ENCODE measurements around the gene ASPG. TPM values are rescaled to one million over a fixed set of nuclear protein-coding genes. Genes with fewer than 3 reads are reported as not detected.

ASPG gene
- total RNA-seq, 1 donor, result 0.10 TPM

DNA sequence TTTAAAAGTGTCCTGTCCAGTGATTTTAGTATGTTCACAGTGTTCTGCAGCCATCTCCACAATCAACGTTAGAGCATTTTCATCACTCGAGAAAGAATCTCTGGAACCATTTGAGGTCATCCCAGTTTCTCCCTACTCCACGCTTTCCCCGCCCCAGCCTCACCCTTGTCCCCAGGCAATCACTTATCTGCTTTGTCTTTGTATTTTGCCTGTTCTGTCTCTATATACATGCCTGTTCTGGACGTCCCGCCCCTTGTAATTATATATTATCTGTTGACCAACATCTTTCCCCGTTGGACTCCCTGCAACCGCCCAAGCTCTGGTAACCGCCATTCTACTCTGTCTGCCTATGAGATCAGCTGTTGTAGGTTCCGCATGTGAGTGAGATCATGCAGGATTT lies 21.5 kb upstream of the ASPG start:
- Histone ChIP-seq H3K9me3 (ENCODE audit: low read depth, low read length) (no peaks in the 10 kb centered on the region), H3K4me3 (ENCODE audit: low read length) (no peak overlapping the region), H3K27me3 (ENCODE audit: insufficient read depth, low read length) (peaks cover 3% of the 10 kb centered on the region), H3K4me1 (ENCODE audit: insufficient read depth, low read length) (no peaks in the 10 kb centered on the region)

DNA sequence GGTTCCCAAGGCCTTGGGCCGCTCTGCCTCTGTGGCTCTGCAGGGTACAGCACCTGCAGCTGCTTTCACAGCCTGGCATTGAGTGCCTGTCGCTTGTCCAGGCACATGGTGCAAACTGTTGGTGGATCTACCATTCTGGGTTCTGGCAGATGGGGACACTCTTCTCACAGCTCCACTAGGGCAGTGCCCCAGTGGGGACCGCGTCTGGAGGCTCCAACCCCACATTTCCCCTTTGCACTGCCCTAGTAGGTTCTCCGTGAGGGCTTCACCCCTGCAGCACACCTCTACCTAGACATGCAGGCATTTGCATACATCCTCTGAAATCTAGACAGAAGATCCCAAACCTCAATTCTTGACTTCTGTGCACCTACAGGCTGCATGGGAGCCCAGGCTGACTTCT lies 19.2 kb upstream of the ASPG start:
- Histone ChIP-seq H3K4me1 (ENCODE audit: insufficient read depth, low read length) (no peaks in the 10 kb centered on the region), H3K4me3 (ENCODE audit: low read length) (no peak overlapping the region), H3K9me3 (ENCODE audit: low read depth, low read length) (no peaks in the 10 kb centered on the region), H3K27me3 (ENCODE audit: insufficient read depth, low read length) (no peaks in the 10 kb centered on the region)

DNA sequence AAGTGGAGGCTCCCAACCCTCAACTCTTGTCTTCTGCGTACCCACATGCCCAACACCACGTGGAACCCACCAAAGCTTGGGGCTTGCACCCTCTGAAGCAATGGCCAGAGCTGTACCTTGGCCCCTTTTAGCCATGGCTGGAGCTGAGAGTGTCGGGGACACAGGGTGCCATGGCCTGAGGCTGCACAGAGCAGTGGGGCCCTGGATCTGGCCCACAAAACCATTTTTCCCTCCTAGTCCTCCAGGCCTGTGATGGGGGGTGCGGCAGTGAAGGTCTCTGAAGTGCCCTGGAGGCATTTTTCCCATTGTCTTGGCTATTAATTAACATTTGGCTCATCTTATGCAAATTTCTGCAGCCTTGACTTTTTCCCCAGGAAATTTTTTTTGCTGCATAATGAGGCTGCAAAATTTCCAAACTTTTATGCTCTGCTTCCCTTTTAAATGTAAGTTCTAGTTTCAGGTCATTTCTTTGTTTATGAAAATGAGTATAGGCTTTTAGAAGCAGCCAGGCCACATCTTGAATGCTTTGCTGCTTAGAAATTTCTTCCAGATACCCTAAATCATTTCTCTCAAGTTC lies 18.7 kb upstream of the ASPG start:
- Histone ChIP-seq H3K4me3 (ENCODE audit: low read length) (no peak overlapping the region), H3K27me3 (ENCODE audit: insufficient read depth, low read length) (no peaks in the 10 kb centered on the region), H3K9me3 (ENCODE audit: low read depth, low read length) (no peaks in the 10 kb centered on the region), H3K4me1 (ENCODE audit: insufficient read depth, low read length) (no peaks in the 10 kb centered on the region)

DNA sequence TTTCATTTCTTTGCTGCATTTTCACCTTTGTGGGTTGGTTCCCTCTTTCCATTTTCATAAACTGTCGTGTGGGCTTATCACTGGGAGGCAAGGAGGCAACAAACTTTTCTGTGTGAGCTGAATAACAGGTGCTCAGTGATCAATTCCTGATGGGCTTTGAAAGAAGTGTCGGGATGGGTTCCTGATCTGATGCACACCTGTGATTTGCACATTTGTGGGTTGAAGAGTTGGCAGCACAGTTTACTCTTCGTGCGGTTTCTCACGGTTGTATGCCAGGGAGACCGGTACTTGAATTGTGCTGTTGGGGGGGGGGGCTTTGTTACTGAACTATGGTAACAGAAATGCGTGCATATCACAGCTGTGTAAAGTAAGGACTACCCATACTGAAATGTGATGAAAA lies 16.0 kb upstream of the ASPG start:
- no peaks in the 10 kb centered on the region for H3K27me3 ChIP-seq (ENCODE audit: insufficient read depth, low read length)
- no peaks in the 10 kb centered on the region for H3K4me1 ChIP-seq (ENCODE audit: insufficient read depth, low read length)

DNA sequence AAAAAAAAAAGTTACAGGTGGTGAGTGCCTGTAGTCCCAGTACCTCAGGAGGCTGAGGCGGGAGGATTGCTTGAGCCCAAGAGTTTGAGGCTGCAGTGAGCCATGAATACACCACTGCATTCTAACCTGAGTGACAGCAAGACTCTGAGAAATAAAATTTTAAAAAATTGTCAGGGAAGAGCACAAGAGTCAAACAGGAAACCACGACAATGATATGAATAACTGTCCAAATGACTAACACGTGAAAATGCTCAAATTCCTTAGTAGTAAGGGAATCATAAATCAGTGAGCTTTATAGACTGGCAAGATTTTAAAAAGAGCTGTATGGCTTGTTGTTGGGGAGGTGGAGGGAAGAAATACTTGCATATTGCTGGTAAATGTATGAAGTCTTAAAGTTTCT lies 12.9 kb upstream of the ASPG start:
- no peaks in the 10 kb centered on the region for H3K4me1 ChIP-seq (ENCODE audit: insufficient read depth, low read length)
- no peaks in the 10 kb centered on the region for H3K27me3 ChIP-seq (ENCODE audit: insufficient read depth, low read length)
- no peak overlapping the region for H3K4me3 ChIP-seq (ENCODE audit: low read length)
- no peaks in the 10 kb centered on the region for H3K9me3 ChIP-seq (ENCODE audit: low read depth, low read length)

More for the DNA sequence above, 16.0 kb upstream of the ASPG start:
- Histone ChIP-seq H3K4me3 (ENCODE audit: low read length) (no peak overlapping the region), H3K9me3 (ENCODE audit: low read depth, low read length) (no peaks in the 10 kb centered on the region)

DNA sequence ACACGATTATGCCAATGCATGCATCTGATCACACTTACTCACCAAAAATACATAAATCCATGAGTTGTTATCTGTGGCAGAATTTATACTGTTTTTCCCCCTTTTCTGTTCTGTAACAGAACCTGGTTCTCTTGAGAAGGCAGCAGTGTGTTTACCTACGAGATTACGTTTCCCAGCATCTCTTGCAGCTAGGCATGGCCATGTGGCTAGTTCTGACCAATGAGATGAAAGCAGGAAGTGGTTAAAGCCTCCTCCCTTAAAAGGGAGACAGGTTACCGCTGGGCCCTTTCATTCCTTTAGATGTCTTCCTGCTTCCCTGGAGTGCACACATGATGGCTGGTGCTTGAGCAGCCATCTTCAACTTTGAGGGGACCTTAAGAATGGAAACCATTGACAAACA lies 11.7 kb upstream of the ASPG start:
- H3K4me1 ChIP-seq (ENCODE audit: insufficient read depth, low read length), result peaks cover 6% of the 10 kb centered on the region
- H3K4me3 ChIP-seq (ENCODE audit: low read length), result no peak overlapping the region
- no peaks in the 10 kb centered on the region for H3K27me3 ChIP-seq (ENCODE audit: insufficient read depth, low read length)
- no peaks in the 10 kb centered on the region for H3K9me3 ChIP-seq (ENCODE audit: low read depth, low read length)

DNA sequence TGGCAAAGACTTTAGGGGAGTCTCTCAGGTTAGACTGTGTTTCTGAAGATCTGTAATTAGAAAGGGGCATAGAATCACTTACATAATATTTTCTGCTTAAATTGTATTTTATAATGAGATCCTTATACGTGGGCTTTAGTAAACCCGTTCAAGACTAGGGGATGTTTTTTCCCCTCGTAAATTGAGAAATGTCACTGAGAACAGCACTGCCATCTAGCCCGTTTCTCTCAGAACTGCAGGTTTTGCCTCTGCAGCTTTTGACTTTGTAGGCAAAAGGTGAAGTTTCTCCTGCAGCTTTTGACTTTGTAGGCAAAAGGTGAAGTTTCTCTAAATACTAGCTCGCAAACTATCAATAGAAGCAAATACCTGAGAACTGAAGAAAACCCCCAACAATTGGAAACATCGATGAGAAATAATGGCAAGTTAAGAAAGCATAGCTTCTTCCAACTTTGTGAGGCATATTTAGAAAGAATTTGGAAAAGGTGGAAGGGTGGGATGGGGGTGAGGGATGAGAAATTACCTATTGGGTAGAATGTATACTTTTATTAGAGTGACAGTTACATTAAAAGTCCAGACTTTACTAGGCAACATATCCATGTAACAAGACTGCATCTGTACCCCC lies 9.9 kb upstream of the ASPG start:
- Histone ChIP-seq H3K9me3 (ENCODE audit: low read depth, low read length) (no peaks in the 10 kb centered on the region), H3K4me1 (ENCODE audit: insufficient read depth, low read length) (peaks cover 6% of the 10 kb centered on the region), H3K27me3 (ENCODE audit: insufficient read depth, low read length) (no peaks in the 10 kb centered on the region), H3K4me3 (ENCODE audit: low read length) (no peak overlapping the region)

DNA sequence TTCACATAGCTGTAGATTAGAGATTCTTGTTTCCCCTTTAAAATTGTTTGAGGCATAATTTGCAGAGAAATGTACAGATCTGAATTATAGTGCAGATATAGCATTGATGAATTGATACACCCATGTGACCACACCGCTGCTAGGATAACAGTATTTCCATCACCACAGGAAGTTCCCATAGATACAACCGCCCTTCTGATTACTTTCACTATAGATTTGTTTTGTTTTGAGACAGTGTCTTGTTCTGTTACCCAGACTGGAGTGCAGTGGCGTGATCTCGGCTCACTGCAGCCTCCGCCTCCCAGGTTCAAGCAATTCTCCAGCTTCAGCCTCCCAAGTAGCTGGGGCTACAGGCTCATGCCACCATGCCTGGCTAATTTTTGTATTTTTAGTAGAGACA lies 8.8 kb upstream of the ASPG start:
- H3K4me1 ChIP-seq (ENCODE audit: insufficient read depth, low read length), result peaks cover 6% of the 10 kb centered on the region
- no peaks in the 10 kb centered on the region for H3K9me3 ChIP-seq (ENCODE audit: low read depth, low read length)
- no peaks in the 10 kb centered on the region for H3K27me3 ChIP-seq (ENCODE audit: insufficient read depth, low read length)
- H3K4me3 ChIP-seq (ENCODE audit: low read length), result no peak overlapping the region

DNA sequence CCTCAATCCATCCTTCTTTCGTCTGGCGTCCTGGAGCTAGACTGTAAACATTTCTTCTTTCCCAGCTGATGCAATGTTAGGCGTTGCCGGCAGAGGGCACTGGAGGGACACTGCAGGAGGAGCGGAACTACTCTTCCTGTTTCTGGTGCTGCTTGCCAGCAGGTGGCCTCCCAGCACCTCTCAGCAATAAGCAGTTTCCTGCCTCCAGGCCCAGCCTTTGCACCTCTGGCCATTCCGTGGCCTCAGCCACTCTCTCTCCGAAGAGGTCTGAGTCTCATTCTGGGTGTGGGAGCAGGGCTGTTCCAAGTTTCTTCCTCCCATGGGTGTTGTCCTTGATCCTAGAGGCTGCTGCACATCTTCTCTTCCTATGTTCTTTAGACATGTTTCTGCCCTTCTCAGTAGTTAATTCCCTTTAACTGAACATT lies 7.5 kb upstream of the ASPG start:
- Histone ChIP-seq H3K27me3 (ENCODE audit: insufficient read depth, low read length) (no peaks in the 10 kb centered on the region), H3K4me1 (ENCODE audit: insufficient read depth, low read length) (peaks cover 6% of the 10 kb centered on the region), H3K9me3 (ENCODE audit: low read depth, low read length) (no peaks in the 10 kb centered on the region), H3K4me3 (ENCODE audit: low read length) (no peak overlapping the region)

DNA sequence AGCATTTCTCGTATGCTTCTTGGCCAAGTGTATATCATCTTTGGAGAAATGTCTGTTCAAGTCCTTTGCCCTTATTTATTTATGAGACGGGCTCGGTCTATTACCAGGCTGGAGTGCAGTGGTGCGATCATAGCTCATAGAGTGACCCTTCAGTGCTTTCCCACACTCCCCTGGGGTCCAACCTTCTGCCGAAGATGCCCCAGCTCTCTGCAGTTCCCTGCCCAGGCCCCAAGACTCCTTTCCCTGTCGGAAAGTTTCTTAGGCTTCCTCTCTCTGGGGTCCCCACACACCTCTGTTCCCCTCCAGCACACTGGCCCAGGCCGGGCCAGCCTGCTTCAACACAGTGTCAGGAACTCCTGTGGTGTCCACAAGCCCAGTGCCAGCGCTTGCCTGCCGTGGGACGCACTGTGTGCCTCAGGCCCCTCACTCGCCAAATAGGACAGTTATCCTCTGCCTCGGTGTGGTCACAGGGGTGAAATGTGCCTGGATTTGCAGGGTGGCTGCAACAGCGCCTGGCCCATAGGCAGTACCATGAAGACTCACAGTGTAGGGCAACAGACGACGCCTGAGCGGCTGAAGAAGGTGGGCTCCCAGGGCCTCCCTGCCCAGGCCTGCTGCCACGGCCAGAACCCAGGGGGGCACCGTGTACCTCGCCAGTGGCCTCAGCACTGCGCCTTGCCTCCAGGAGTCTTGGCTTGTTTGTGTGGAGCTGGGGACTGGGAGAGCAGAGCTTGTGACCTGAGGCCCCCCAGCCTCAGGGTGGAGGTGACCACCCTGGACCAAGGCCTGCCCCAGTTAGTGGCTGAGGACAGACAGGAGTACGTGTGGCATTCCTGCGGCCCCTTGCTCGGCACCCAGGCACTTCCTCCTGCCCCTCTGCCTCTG lies 4.9 kb upstream of the ASPG start:
- Histone ChIP-seq H3K4me3 (ENCODE audit: low read length) (no peak overlapping the region), H3K27me3 (ENCODE audit: insufficient read depth, low read length) (no peaks in the 10 kb centered on the region), H3K4me1 (ENCODE audit: insufficient read depth, low read length) (peaks cover 6% of the 10 kb centered on the region), H3K9me3 (ENCODE audit: low read depth, low read length) (no peaks in the 10 kb centered on the region)

DNA sequence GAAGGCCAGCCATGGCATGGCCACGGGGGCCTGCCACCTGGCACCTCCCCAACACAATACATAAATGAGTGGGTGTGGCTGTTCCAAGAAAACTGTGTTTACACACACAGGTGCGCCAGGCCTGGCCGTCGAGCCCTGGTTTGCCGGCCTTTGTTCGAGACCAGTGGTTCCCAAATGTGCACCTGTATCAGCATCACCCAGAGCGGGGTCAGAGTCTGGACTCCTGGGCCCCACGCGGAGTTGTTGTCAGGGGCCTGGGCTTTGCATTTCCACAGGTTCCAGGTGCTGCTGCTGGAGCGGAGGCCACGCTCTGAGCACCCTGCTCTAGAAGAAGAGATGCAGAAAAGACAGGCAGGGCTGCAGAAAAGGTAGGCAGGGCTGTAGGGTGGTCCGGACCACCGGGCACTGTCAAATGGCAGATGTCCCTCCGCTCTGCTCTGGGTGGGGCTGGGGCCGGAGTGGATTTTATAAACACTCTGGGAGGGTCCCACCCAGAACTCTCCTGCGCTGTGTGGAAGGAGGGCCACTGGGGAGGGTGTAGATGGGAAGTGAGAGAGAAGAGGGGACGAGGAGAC lies 4.2 kb upstream of the ASPG start:
- H3K4me3 ChIP-seq (ENCODE audit: low read length), result no peak overlapping the region
- H3K27me3 ChIP-seq (ENCODE audit: insufficient read depth, low read length), result peaks cover 3% of the 10 kb centered on the region
- peaks cover 6% of the 10 kb centered on the region for H3K4me1 ChIP-seq (ENCODE audit: insufficient read depth, low read length)
- no peaks in the 10 kb centered on the region for H3K9me3 ChIP-seq (ENCODE audit: low read depth, low read length)

DNA sequence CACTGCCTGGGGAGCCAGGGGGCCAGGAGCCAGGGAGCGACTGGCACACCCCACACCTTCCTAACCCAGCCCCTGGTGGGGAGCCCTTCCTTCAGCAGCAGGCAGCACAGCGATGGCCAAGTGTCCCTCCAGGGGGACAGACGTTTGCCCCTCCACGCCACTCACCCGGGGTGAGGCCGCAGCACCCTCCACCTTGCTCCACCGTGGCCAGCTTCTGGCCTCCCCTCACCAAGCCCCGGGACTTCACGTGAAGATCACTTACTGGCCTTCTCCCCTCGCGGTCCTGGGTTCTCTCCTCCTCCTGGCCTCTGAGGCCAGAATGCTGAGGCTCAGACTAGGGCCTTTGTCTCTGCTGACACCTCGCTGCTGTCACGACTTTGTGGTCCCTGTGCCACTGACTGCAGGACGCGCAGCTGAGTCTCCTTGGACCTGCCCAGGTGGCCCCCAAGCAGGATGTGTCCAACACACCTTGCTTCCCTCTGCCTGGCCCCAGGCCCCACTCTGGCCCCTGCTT lies 3.5 kb upstream of the ASPG start:
- Histone ChIP-seq H3K4me1 (ENCODE audit: insufficient read depth, low read length) (peaks cover 6% of the 10 kb centered on the region), H3K9me3 (ENCODE audit: low read depth, low read length) (no peaks in the 10 kb centered on the region), H3K27me3 (ENCODE audit: insufficient read depth, low read length) (peaks cover 3% of the 10 kb centered on the region), H3K4me3 (ENCODE audit: low read length) (no peak overlapping the region)

DNA sequence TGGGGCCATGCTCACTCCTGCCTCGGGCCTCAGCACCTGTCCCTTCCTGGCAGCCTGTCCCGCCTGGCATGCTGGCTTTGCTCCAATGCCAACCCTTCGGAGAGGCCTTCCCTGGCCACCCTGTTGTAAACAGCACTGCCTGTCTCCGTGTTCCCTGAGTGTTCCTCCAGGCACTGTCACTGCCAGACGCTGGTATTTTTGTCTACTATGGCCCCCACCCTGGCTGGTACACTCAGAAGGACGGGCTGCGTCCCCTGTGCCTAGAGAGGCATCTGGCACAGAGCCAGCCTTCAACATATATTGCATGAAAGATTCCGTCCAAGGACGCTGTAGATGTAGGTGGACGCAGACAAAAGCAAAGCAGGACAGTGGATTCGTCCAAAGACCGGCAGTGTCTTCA lies 2.7 kb upstream of the ASPG start:
- H3K9me3 ChIP-seq (ENCODE audit: low read depth, low read length), result no peaks in the 10 kb centered on the region
- H3K4me1 ChIP-seq (ENCODE audit: insufficient read depth, low read length), result peaks cover 5% of the 10 kb centered on the region
- peaks cover 3% of the 10 kb centered on the region for H3K27me3 ChIP-seq (ENCODE audit: insufficient read depth, low read length)
- no peak overlapping the region for H3K4me3 ChIP-seq (ENCODE audit: low read length)

DNA sequence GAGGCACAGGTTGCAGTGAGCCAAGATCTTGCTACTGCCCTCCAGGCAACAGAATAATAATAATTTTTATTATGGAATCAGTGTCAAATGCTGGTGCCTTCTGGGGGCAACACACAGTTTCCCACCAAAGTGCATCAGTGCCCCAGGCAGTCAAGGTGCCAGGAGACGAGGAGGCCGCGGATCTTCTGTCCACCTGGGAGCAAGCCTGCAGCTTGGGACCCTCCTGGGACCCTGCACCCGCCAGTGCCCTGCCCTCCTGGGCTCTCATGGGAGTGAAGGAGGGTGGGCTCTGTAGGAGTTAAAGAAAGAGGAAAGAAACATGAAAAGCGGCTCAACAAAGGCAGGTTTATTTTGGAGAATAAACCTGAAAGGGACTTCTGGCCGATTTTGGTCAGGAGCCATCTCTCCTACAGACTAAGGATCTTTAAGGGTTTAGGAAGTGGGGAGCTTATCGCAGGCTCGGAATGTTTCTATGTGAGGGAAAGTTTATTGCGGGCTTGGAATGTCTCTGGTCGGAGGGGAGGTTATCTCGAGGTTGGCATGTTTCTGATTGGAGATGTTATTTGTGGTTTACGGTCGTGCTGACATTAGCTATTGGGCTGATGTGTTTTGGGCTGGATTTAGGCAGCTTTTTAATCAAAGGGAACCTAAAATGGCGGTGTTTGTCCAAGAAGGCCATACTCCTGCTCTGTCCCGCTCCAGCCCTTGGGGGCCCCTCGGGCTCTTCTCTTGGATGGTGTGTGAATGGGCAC lies 1.1 kb upstream of the ASPG start:
- Histone ChIP-seq H3K9me3 (ENCODE audit: low read depth, low read length) (no peaks in the 10 kb centered on the region), H3K4me1 (ENCODE audit: insufficient read depth, low read length) (no peaks in the 10 kb centered on the region), H3K27me3 (ENCODE audit: insufficient read depth, low read length) (peaks cover 3% of the 10 kb centered on the region), H3K4me3 (ENCODE audit: low read length) (no peak overlapping the region)

DNA sequence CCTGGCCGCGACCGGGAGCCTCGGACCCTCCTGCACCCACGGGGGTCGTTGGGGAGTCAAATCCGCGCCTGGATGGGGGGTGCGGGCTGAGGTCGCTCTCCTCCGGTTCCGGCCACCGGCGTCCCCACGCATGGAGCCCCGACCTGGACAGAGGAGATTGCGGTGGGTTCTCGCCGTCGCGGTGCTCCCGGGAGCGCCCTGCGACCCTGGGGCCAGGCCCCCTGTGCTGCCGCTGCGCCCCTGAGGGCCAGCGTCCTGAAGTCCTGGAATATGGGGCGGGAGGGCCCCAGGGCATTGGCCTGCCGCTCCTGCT lies 345 bp downstream of the ASPG start:
- no peaks in the 10 kb centered on the region for H3K4me1 ChIP-seq (ENCODE audit: insufficient read depth, low read length)
- H3K9me3 ChIP-seq (ENCODE audit: low read depth, low read length), result no peaks in the 10 kb centered on the region
- H3K27me3 ChIP-seq (ENCODE audit: insufficient read depth, low read length), result peaks cover 3% of the 10 kb centered on the region
- H3K4me3 ChIP-seq (ENCODE audit: low read length), result no peak overlapping the region

All from mononuclear cell (primary cell).